Measurements from ENCODE around the gene ZNF613. TPM values are rescaled to one million over a fixed set of nuclear protein-coding genes. Genes with fewer than 3 reads are reported as not detected.
"Not testable (repeated sequence)": the region's sequence is repeated elsewhere in the genome, so short reads cannot be mapped to it uniquely, and the experiment has no call there.

Gene ZNF613
- total and polyA plus RNA-seq, 4 donors, result 6.3 to 8.8 (median 7.5) TPM

DNA sequence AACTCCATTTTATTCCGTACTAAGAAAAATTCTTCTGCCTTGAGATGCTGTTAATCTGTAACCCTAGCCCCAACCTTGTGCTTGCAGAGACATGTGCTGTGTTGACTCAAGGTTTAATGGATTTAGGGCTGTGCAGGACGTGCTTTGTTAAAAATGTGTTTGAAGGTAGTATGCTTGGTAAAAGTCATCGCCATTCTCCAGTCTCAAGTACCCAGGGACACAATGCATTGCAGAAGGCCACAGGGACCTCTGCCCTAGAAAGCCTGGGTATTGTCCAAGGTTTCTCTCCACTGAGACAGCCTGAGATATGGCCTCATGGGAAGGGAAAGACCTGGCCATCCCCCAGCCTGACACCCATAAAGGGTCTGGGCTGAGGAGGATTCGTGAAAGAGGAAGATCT lies 30.6 kb downstream of the ZNF613 start:
- H3K27ac ChIP-seq (ENCODE audit: low read depth in 1 of 2, low read length in 2 of 2); H3K4me1 ChIP-seq (ENCODE audit: control insufficient read depth in 1 of 2, insufficient read depth in 2 of 2, low read length in 2 of 2); H3K36me3 ChIP-seq (ENCODE audit: control insufficient read depth in 1 of 2, insufficient read depth in 2 of 2, low read length in 1 of 2); ATAC-seq (ENCODE audit: low FRiP score); H3K27me3 ChIP-seq (ENCODE audit: control insufficient read depth in 1 of 2, insufficient read depth in 2 of 2, low read length in 1 of 2); H3K4me3 ChIP-seq (ENCODE audit: low read length in 2 of 2); DNase-seq; intact Hi-C loops (cut with DNase I): not testable (repeated sequence)
- WGBS, 2 donors, result 77 to 82% methylated on average over 4 of the region's 4 CpGs
- peaks cover 16% of the 10 kb centered on the region for H3K9me3 ChIP-seq (ENCODE audit: control insufficient read depth, low read length)

GRCh38 chr19:51959791-51960190 lies 32.5 kb downstream of the ZNF613 start:
- WGBS, 2 donors, result 24 to 43% methylated on average over 4 of the region's 4 CpGs
- Histone ChIP-seq H3K4me1 (ENCODE audit: control insufficient read depth in 1 of 2, insufficient read depth in 2 of 2, low read length in 2 of 2) (no peaks in the 10 kb centered on the region), H3K27ac (ENCODE audit: low read depth in 1 of 2, low read length in 2 of 2) (no peak overlapping the region), H3K9me3 (ENCODE audit: control insufficient read depth, low read length) (peaks cover 18% of the 10 kb centered on the region), H3K36me3 (ENCODE audit: control insufficient read depth in 1 of 2, insufficient read depth in 2 of 2, low read length in 1 of 2) (peaks cover 4 to 16% of the 10 kb centered on the region in 2 donors), H3K27me3 (ENCODE audit: control insufficient read depth in 1 of 2, insufficient read depth in 2 of 2, low read length in 1 of 2) (no peaks in the 10 kb centered on the region), H3K4me3 (ENCODE audit: low read length in 2 of 2) (no peak overlapping the region)
- DNase-seq (no peak), ATAC-seq (ENCODE audit: low FRiP score) (no peak)
- intact Hi-C loops (cut with DNase I), result no loop called here

- DNase-seq; H3K4me3 ChIP-seq (ENCODE audit: low read length in 2 of 2); intact Hi-C loops (cut with DNase I); H3K27me3 ChIP-seq (ENCODE audit: control insufficient read depth in 1 of 2, insufficient read depth in 2 of 2, low read length in 1 of 2); H3K4me1 ChIP-seq (ENCODE audit: control insufficient read depth in 1 of 2, insufficient read depth in 2 of 2, low read length in 2 of 2); H3K27ac ChIP-seq (ENCODE audit: low read depth in 1 of 2, low read length in 2 of 2); ATAC-seq (ENCODE audit: low FRiP score): not testable (repeated sequence)
- H3K36me3 ChIP-seq (ENCODE audit: control insufficient read depth in 1 of 2, insufficient read depth in 2 of 2, low read length in 1 of 2), result peaks cover 13 to 25% of the 10 kb centered on the region in 2 donors
- WGBS, 2 donors, result 20 to 37% methylated on average over 7 of the region's 7 CpGs
- H3K9me3 ChIP-seq (ENCODE audit: control insufficient read depth, low read length), result peaks cover 24% of the 10 kb centered on the region
Measured at GRCh38 chr19:51960621-51961233, 33.5 kb downstream of the ZNF613 start.

- peaks cover 30 to 59% of the 10 kb centered on the region in 2 donors for H3K36me3 ChIP-seq (ENCODE audit: control insufficient read depth in 1 of 2, insufficient read depth in 2 of 2, low read length in 1 of 2)
- H3K4me1 ChIP-seq (ENCODE audit: control insufficient read depth in 1 of 2, insufficient read depth in 2 of 2, low read length in 2 of 2), result no peaks in the 10 kb centered on the region
- intact Hi-C loops (cut with DNase I), result no loop called here
- ATAC-seq (ENCODE audit: low FRiP score) (no peak), DNase-seq (no peak)
- peaks cover 38% of the 10 kb centered on the region for H3K9me3 ChIP-seq (ENCODE audit: control insufficient read depth, low read length)
- no peaks in the 10 kb centered on the region for H3K27me3 ChIP-seq (ENCODE audit: control insufficient read depth in 1 of 2, insufficient read depth in 2 of 2, low read length in 1 of 2)
- no peak overlapping the region for H3K27ac ChIP-seq (ENCODE audit: low read depth in 1 of 2, low read length in 2 of 2)
- 99% methylated on average over 5 of the region's 5 CpGs for WGBS, 2 donors
- peak overlapping the region in 1 of 2 donors; percentile 10 for H3K4me3 ChIP-seq (ENCODE audit: low read length in 2 of 2)
Measured at GRCh38 chr19:51965583-51965982, 38.3 kb downstream of the ZNF613 start.

GRCh38 chr19:51970718-51971117 lies 43.4 kb downstream of the ZNF613 start:
- Histone ChIP-seq H3K27me3 (ENCODE audit: control insufficient read depth in 1 of 2, insufficient read depth in 2 of 2, low read length in 1 of 2) (no peaks in the 10 kb centered on the region), H3K36me3 (ENCODE audit: control insufficient read depth in 1 of 2, insufficient read depth in 2 of 2, low read length in 1 of 2) (peaks cover 41 to 68% of the 10 kb centered on the region in 2 donors), H3K27ac (ENCODE audit: low read depth in 1 of 2, low read length in 2 of 2) (no peak overlapping the region), H3K4me3 (ENCODE audit: low read length in 2 of 2) (peak overlapping the region in 1 of 2 donors; percentile 9), H3K9me3 (ENCODE audit: control insufficient read depth, low read length) (peaks cover 46% of the 10 kb centered on the region), H3K4me1 (ENCODE audit: control insufficient read depth in 1 of 2, insufficient read depth in 2 of 2, low read length in 2 of 2) (no peaks in the 10 kb centered on the region)
- DNase-seq (no peak), ATAC-seq (ENCODE audit: low FRiP score) (no peak)
- intact Hi-C loops (cut with DNase I), result no loop called here
- WGBS, 2 donors, result 98 to 100% methylated on average over 1 of the region's 1 CpG

DNA sequence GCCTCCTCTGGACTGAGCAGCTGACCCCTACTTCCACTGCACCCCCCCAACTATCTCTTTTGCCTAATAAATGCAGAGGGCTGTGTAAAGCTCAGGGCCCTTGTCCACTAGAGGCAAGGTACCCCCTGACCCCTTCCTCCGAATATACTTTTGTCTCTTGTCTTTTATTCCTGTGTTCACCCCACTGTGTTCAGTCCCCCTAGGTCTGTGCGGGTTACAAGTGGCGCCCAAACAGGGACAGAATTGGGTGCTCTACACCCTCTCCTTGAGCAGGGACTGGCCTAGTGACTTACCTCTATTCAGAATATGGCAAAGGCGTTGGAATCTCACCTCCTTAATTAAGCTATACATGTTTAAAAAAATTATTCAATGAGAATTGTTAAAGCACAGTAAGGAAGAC lies 44.4 kb downstream of the ZNF613 start:
- DNase-seq (no peak), ATAC-seq (ENCODE audit: low FRiP score) (no peak)
- peak overlapping the region in 1 of 2 donors; percentile 22 for H3K4me3 ChIP-seq (ENCODE audit: low read length in 2 of 2)
- 97 to 98% methylated on average over 4 of the region's 4 CpGs for WGBS, 2 donors
- no peaks in the 10 kb centered on the region for H3K4me1 ChIP-seq (ENCODE audit: control insufficient read depth in 1 of 2, insufficient read depth in 2 of 2, low read length in 2 of 2)
- intact Hi-C loops (cut with DNase I), result no loop called here
- no peaks in the 10 kb centered on the region for H3K27me3 ChIP-seq (ENCODE audit: control insufficient read depth in 1 of 2, insufficient read depth in 2 of 2, low read length in 1 of 2)
- no peak overlapping the region for H3K27ac ChIP-seq (ENCODE audit: low read depth in 1 of 2, low read length in 2 of 2)
- peaks cover 52% of the 10 kb centered on the region for H3K9me3 ChIP-seq (ENCODE audit: control insufficient read depth, low read length)
- peaks cover 40 to 59% of the 10 kb centered on the region in 2 donors for H3K36me3 ChIP-seq (ENCODE audit: control insufficient read depth in 1 of 2, insufficient read depth in 2 of 2, low read length in 1 of 2)

- H3K36me3 ChIP-seq (ENCODE audit: control insufficient read depth in 1 of 2, insufficient read depth in 2 of 2, low read length in 1 of 2), result peaks cover 31 to 43% of the 10 kb centered on the region in 2 donors
- peaks cover 45% of the 10 kb centered on the region for H3K9me3 ChIP-seq (ENCODE audit: control insufficient read depth, low read length)
- ATAC-seq (ENCODE audit: low FRiP score); DNase-seq; intact Hi-C loops (cut with DNase I); H3K4me3 ChIP-seq (ENCODE audit: low read length in 2 of 2); H3K4me1 ChIP-seq (ENCODE audit: control insufficient read depth in 1 of 2, insufficient read depth in 2 of 2, low read length in 2 of 2); H3K27me3 ChIP-seq (ENCODE audit: control insufficient read depth in 1 of 2, insufficient read depth in 2 of 2, low read length in 1 of 2); H3K27ac ChIP-seq (ENCODE audit: low read depth in 1 of 2, low read length in 2 of 2): not testable (repeated sequence)
- 97 to 98% methylated on average over 17 of the region's 17 CpGs for WGBS, 2 donors
Measured at GRCh38 chr19:51975787-51976186, 48.5 kb downstream of the ZNF613 start.

GRCh38 chr19:51976852-51977251 lies 49.6 kb downstream of the ZNF613 start:
- H3K27me3 ChIP-seq (ENCODE audit: control insufficient read depth in 1 of 2, insufficient read depth in 2 of 2, low read length in 1 of 2), result no peaks in the 10 kb centered on the region
- no peak for DNase-seq
- H3K36me3 ChIP-seq (ENCODE audit: control insufficient read depth in 1 of 2, insufficient read depth in 2 of 2, low read length in 1 of 2), result peaks cover 24 to 33% of the 10 kb centered on the region in 2 donors
- 91 to 92% methylated on average over 3 of the region's 3 CpGs for WGBS, 2 donors
- H3K4me1 ChIP-seq (ENCODE audit: control insufficient read depth in 1 of 2, insufficient read depth in 2 of 2, low read length in 2 of 2), result no peaks in the 10 kb centered on the region
- peaks cover 43% of the 10 kb centered on the region for H3K9me3 ChIP-seq (ENCODE audit: control insufficient read depth, low read length)
- ATAC-seq (ENCODE audit: low FRiP score), result no peak
- intact Hi-C loops (cut with DNase I), result no loop called here
- H3K27ac ChIP-seq (ENCODE audit: low read depth in 1 of 2, low read length in 2 of 2), result no peak overlapping the region
- H3K4me3 ChIP-seq (ENCODE audit: low read length in 2 of 2), result no peak overlapping the region

DNA sequence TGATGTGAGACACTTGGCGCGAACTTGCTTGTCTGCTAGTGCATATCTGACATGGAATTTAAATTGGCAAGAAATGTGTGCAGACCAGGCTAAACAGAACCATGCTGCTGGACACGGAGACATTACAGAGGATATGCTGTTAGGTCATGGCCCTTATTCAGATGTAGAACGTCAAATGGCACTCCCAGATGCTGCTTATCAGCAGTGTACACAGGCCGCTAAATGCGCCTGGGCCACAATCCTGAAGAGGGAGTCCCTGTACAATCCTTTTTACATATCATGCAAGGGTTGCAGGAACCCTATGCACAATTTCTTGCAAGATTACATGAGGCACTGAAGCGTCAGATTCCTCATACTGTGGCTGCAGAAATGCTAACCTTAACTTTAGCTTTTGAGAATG lies 50.1 kb downstream of the ZNF613 start:
- no peaks in the 10 kb centered on the region for H3K4me1 ChIP-seq (ENCODE audit: control insufficient read depth in 1 of 2, insufficient read depth in 2 of 2, low read length in 2 of 2)
- no peak for DNase-seq
- 84 to 88% methylated on average over 7 of the region's 7 CpGs for WGBS, 2 donors
- H3K27ac ChIP-seq (ENCODE audit: low read depth in 1 of 2, low read length in 2 of 2), result no peak overlapping the region
- intact Hi-C loops (cut with DNase I), result no loop called here
- no peak for ATAC-seq (ENCODE audit: low FRiP score)
- H3K36me3 ChIP-seq (ENCODE audit: control insufficient read depth in 1 of 2, insufficient read depth in 2 of 2, low read length in 1 of 2), result peaks cover 24 to 32% of the 10 kb centered on the region in 2 donors
- no peaks in the 10 kb centered on the region for H3K27me3 ChIP-seq (ENCODE audit: control insufficient read depth in 1 of 2, insufficient read depth in 2 of 2, low read length in 1 of 2)
- H3K4me3 ChIP-seq (ENCODE audit: low read length in 2 of 2), result no peak overlapping the region
- H3K9me3 ChIP-seq (ENCODE audit: control insufficient read depth, low read length), result peaks cover 42% of the 10 kb centered on the region

All from aorta (tissue), 5 donors.